GM21390 (cell line): ENCODE data around the gene PPARG.
A peak's percentile ranks its signal among the peaks of the same experiment; 100 is the strongest.
"Not testable (repeated sequence)": the region's sequence is repeated elsewhere in the genome, so short reads cannot be mapped to it uniquely, and the experiment has no call there.

Experiments used
- ATAC-seq: cut with Tn5 transposase; IDR thresholded peaks from one replicate; pipeline ENCODE4 v1.9.1; 2021; ENCODE audit not compliant: unreplicated experiment

Gene PPARG

GRCh38 chr3:12372741-12373280 is 83.9 kb downstream of the PPARG start:
- no peak for ATAC-seq

- ATAC-seq: no peak
Observed at GRCh38 chr3:12375572-12375971, 86.7 kb downstream of the PPARG start.

- ATAC-seq: no peak
Observed at GRCh38 chr3:12379640-12380429, 91.0 kb downstream of the PPARG start.

- no peak for ATAC-seq
Observed at GRCh38 chr3:12380461-12380860, 91.6 kb downstream of the PPARG start.

- ATAC-seq: no peak
Observed at GRCh38 chr3:12381199-12381598, 92.3 kb downstream of the PPARG start.

GRCh38 chr3:12383218-12383617 is 94.3 kb downstream of the PPARG start:
- no peak for ATAC-seq

- no peak for ATAC-seq
Observed at GRCh38 chr3:12384451-12385233, 95.8 kb downstream of the PPARG start.

- ATAC-seq: not testable (repeated sequence)
Observed at GRCh38 chr3:12386514-12387291, 97.8 kb downstream of the PPARG start.

GRCh38 chr3:12388185-12388584 is 99.3 kb downstream of the PPARG start:
- no peak for ATAC-seq

GRCh38 chr3:12392101-12392878 is 103.4 kb downstream of the PPARG start:
- ATAC-seq: no peak

- no peak for ATAC-seq
Observed at GRCh38 chr3:12393894-12394293, 105.0 kb downstream of the PPARG start.

- peak; percentile 16 for ATAC-seq
Observed at GRCh38 chr3:12394569-12395271, 105.8 kb downstream of the PPARG start.

- peak; percentile 97 for ATAC-seq
Observed at GRCh38 chr3:12395349-12396012, 106.6 kb downstream of the PPARG start.

GRCh38 chr3:12396471-12396870 is 107.6 kb downstream of the PPARG start:
- ATAC-seq: no peak

GRCh38 chr3:12399226-12399625 is 110.4 kb downstream of the PPARG start:
- no peak for ATAC-seq

GRCh38 chr3:12400616-12401194 is 111.8 kb downstream of the PPARG start:
- no peak for ATAC-seq

GRCh38 chr3:12401208-12401607 is 112.3 kb downstream of the PPARG start:
- no peak for ATAC-seq

- ATAC-seq: no peak
Observed at GRCh38 chr3:12405432-12406272, 116.8 kb downstream of the PPARG start.
